Prostate gland (tissue), 2 donors: ENCODE data around the gene VAV2.

ENCODE experiments used
- CTCF ChIP-seq, 4 experiments: fragments of 200-600 bp in 2 of 4; fragments of 450-650 bp in 2 of 4; sonication (generic) in 2 of 4; IDR thresholded peaks; 1 replicate in 3 of 4; 2 replicates in 1 of 4; pipeline ENCODE4 v1.5.1; 2016 to 2019; ENCODE audit warnings: antibody characterized with exemption in 4 of 4, mild to moderate bottlenecking in 2 of 4, moderate library complexity in 2 of 4
- POLR2A ChIP-seq: fragments of 450-650 bp; IDR thresholded peaks from one replicate; pipeline ENCODE4 v1.6.1; 2016; ENCODE audit warnings: antibody characterized with exemption, mild to moderate bottlenecking

DNA sequence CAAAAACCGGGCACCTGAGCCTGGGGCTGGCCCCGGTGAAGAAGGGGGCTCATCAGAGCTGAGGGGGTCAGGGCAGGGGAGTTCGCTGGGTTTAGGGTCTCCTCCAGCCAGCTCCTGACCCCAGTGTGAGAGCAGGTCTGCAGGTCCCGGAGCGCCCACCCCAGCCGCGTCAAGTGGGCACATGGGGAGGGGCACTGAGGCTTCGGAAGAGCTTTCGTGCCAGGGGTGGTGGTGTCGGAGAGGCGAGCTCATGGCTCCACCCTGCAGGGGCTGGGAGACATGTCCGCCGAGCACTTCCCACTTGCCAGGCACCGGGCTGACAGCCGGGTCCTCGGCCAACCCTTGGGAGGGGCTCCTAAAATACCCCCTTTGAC lies 13.2 kb downstream of the VAV2 start:
- TF ChIP-seq CTCF (IDR thresholded peaks at IDR 0.05), result no peak
- no peak for TF ChIP-seq POLR2A
